ENCODE data around the gene CCDC88C.
"Not testable (repeated sequence)": the region's sequence is repeated elsewhere in the genome, so short reads cannot be mapped to it uniquely, and the experiment has no call there.

Gene CCDC88C

GRCh38 chr14:91258876-91259275, 158.7 kb downstream of the CCDC88C start:
- in situ Hi-C loops (cut with MboI; ENCODE audit: low sequenced_read_pairs), result no loop called here

- in situ Hi-C loops (cut with MboI; ENCODE audit: low sequenced_read_pairs), result no loop called here
Observed at GRCh38 chr14:91258011-91258618, 159.5 kb downstream of the CCDC88C start.

DNA sequence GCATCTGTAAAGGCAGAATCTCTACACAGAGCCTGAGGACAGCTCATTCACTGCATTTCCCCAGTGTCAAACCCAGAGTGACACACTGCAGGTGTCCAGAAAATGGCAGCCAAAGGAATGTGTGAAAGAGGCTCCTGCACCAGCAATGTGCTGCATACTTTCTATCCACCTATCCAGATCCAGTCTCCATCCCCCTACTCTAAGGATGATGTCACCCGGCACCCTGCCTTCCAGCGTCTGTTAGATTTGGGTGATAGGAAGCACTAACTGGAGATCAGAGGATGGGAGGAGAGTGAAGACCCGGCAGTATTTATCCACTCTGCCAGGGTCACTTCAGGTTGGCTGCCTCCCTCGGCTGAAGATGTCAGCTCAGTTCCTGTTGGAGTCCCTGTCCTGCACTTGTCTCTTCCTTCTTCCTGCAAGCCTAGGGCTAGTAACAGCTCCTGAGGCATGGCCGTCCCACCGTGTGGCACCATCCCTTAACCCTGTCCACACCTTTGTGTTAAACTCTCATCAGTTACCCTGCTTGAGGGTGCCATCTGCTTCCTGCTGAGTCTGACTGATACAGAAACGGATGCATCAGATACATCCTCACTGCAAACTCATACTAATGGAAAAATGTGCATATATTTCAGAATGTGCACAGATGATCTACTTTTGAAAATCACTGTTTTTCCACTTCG, 160.2 kb downstream of the CCDC88C start:
- in situ Hi-C loops (cut with MboI; ENCODE audit: low sequenced_read_pairs), result no loop called here

DNA sequence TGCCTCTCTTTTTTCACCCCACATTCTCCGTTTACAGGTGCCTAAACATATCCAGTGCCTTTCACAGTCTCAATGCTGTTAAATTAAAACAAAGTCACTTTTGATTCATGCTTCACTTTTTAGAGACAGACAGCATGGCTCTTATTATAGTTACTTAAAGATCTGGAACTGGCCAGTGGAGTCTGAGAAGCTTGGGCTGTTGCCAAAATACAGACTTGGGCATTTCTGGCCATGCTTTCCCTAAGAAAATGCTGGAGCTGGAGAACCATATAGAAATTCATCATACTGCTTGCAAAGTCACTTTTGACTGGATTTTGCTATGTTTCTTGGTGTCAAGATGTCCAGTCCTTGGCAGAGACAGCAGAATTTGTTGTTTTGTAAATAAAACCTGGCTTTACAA, 161.0 kb downstream of the CCDC88C start:
- in situ Hi-C loops (cut with MboI; ENCODE audit: low sequenced_read_pairs), result no loop called here

DNA sequence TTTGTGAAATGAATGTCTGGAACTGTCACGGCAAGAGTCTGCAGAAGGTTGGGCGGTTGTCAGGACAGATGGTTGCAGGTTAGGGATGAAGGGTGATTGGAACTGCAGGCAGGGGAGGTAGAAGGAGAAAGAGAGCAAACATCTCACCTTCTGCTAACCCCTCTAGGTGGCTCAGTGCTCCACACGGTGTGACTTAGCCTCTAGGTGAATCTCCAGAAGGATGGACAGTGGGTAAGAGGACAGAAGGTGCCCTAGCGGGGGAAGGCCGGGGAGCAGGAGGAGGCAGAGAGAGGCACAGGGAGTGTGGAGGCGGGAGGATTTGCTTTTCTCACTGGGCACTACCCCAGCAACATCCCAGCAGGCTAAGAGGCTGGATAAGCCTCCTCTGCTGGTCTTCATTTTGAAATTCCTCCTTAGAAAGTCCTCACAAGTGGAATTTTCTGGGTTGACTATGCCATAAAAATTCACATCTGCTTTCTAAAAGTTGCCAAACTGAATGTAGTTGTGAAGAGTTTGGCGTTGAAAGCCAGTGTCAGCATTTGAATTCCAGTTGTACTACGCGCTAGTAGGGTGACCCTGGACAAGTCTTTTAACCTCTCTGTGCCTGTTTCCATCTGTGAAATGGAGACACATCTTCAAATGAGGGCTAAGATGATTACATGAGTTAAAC, 162.5 kb downstream of the CCDC88C start:
- in situ Hi-C loops (cut with MboI; ENCODE audit: low sequenced_read_pairs), result no loop called here

GRCh38 chr14:91254461-91254860, 163.2 kb downstream of the CCDC88C start:
- in situ Hi-C loops (cut with MboI; ENCODE audit: low sequenced_read_pairs), result no loop called here

GRCh38 chr14:91253795-91254323, 163.8 kb downstream of the CCDC88C start:
- in situ Hi-C loops (cut with MboI; ENCODE audit: low sequenced_read_pairs), result no loop called here

- in situ Hi-C loops (cut with MboI; ENCODE audit: low sequenced_read_pairs), result no loop called here
Observed at GRCh38 chr14:91252871-91253794, 164.5 kb downstream of the CCDC88C start.

DNA sequence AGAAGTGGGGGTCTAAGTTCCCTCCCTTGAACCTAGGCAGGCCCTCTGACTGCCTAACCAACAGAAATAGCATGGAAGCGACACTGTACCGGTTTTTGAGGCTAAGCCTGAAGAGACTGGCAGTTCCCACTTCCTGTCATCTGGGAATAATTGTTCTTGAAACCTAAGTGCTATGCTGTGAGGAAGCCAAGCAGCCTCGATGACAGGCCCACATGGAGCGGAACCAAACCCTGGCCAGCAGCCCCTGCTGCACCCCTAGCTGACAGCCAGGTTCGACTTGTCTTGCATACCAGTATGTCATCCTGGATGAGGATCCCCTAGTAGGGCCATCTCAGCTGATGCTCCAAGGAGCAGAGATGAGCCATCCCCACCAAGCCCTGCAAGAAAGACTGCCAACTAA, 166.7 kb downstream of the CCDC88C start:
- in situ Hi-C loops (cut with MboI; ENCODE audit: low sequenced_read_pairs), result no loop called here

DNA sequence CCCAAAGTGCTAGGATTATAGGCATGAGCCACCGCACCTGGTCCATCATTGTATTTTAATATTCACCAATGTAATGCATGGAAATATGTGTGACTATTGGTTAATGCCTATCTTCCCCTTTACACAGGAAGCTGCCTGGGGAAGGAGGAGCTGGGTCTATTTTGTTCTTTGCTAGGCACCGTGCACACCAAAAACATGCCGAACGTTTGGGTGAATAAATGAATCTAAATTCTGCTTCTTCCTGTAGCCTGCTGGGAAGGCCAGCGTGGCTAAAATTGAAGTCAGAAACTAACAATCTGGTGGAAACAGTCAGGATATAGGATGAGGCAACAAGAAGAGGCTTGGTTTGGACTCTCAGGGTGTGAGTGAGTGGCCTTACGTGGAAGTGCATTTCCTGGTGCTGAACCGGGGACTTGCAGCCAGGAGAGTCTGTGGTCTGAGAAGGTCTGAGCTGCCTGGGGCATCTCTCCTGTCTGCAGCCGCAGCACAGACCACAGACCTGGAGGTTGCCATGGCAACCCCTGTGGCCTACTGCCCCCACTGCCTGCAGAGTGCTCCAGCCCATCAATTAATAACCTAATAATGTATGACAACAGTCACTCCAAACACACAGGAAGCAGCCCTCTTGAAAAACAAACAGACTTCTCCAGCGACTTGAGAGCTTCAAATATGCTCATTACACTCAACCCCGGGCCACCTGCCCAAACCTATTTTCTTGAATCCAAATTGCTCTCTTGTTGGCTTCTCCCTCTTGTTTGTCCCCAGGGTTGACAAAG, 167.6 kb downstream of the CCDC88C start:
- in situ Hi-C loops (cut with MboI; ENCODE audit: low sequenced_read_pairs), result no loop called here

- in situ Hi-C loops (cut with MboI; ENCODE audit: low sequenced_read_pairs), result no loop called here
Observed at GRCh38 chr14:91246051-91246852, 171.4 kb downstream of the CCDC88C start.

- in situ Hi-C loops (cut with MboI; ENCODE audit: low sequenced_read_pairs), result not testable (repeated sequence)
Observed at GRCh38 chr14:91245616-91246015, 172.0 kb downstream of the CCDC88C start.

- in situ Hi-C loops (cut with MboI; ENCODE audit: low sequenced_read_pairs), result no loop called here
Observed at GRCh38 chr14:91245029-91245428, 172.6 kb downstream of the CCDC88C start.

GRCh38 chr14:91244501-91244901, 173.1 kb downstream of the CCDC88C start, which contains the start of gene GPR68:
GPR68 (minus strand) TSS chr14:91244704; CDS start chr14:91235050, 9,654 bp downstream.
- in situ Hi-C loops (cut with MboI; ENCODE audit: low sequenced_read_pairs), result no loop called here

- in situ Hi-C loops (cut with MboI; ENCODE audit: low sequenced_read_pairs), result no loop called here
Observed at GRCh38 chr14:91243074-91243471, 174.5 kb downstream of the CCDC88C start.

DNA sequence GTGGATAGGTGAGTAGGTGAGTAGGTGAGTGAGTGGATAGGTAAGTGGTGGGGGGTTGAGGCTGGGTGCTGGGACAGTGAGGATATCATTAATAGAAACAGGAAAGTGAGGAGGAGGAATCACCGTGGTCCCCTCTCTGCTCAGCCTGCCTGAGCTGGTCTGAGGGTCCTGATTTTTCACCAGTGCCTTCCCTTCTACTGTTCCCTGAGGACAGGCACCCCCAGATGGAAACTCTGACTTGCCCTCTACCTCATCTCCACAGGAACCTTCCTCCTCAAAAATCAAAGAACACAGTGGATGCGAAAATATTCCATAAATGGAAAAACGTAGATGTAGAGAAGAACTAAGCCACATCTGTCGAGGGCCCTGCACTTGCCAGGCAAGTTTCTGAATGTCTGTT, 175.0 kb downstream of the CCDC88C start:
- in situ Hi-C loops (cut with MboI; ENCODE audit: low sequenced_read_pairs), result no loop called here

GRCh38 chr14:91241863-91242262, 175.8 kb downstream of the CCDC88C start:
- in situ Hi-C loops (cut with MboI; ENCODE audit: low sequenced_read_pairs), result no loop called here

GRCh38 chr14:91238661-91239060, 179.0 kb downstream of the CCDC88C start:
- in situ Hi-C loops (cut with MboI; ENCODE audit: low sequenced_read_pairs), result no loop called here

DNA sequence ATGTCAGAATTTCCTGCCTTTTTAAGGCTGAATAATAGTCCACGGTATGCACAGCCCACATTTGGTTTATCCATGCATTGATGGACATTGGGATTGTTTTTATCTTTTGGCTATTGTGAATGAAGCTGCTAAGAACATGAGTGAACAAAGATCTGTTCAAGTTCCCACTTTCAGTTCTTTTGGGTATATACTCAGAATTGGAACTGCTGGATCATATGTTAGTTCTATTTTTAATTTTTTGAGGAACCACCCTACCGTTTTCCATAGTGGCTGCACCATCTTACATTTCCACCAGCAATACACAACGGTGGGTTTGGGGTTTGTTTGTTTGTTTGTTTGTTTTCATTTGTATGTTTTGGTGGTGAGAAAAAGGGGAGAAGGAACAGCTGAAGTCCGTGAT, 179.5 kb downstream of the CCDC88C start:
- in situ Hi-C loops (cut with MboI; ENCODE audit: low sequenced_read_pairs), result no loop called here
